ENCODE results near the gene RCBTB1.

RCBTB1 gene

GRCh38 chr13:49494645-49495044, 90.7 kb downstream of the RCBTB1 start:
- DNase-seq = no peak
- TF ChIP-seq CTCF (IDR thresholded peaks at IDR 0.05; ENCODE audit: low read depth, low read length) = no peak
- Histone ChIP-seq H3K36me3 (no peaks in the 10 kb centered on the region), H3K9me3 (no peaks in the 10 kb centered on the region), H3K4me3 (ENCODE audit: low read depth, low read length) (peak overlapping the region; percentile 62), H3K27me3 (no peaks in the 10 kb centered on the region), H3K4me1 (no peaks in the 10 kb centered on the region)

GRCh38 chr13:49488563-49488962, 96.8 kb downstream of the RCBTB1 start:
- no peaks in the 10 kb centered on the region for H3K9me3 ChIP-seq
- no peak overlapping the region for H3K4me3 ChIP-seq (ENCODE audit: low read depth, low read length)
- no peak for TF ChIP-seq CTCF (IDR thresholded peaks at IDR 0.05; ENCODE audit: low read depth, low read length)
- H3K27me3 ChIP-seq = no peaks in the 10 kb centered on the region
- no peaks in the 10 kb centered on the region for H3K36me3 ChIP-seq
- no peaks in the 10 kb centered on the region for H3K4me1 ChIP-seq
- no peak for DNase-seq

All from BE2C (cell line).